NCI-H1694 (cell line): Measurements from ENCODE around the gene GRIK5.

Experiments used
- DNase-seq: peaks from one replicate; lab custom pipeline; 2025; lab: John Stamatoyannopoulos, UW

The GRIK5 gene

GRCh38 chr19:42095814-42096230 lies 25.8 kb upstream of the GRIK5 start:
- DNase-seq = no peak

GRCh38 chr19:42095142-42095813 lies 25.3 kb upstream of the GRIK5 start:
- DNase-seq = no peak

GRCh38 chr19:42093926-42094325 lies 23.9 kb upstream of the GRIK5 start:
- no peak for DNase-seq

GRCh38 chr19:42093505-42093904 lies 23.5 kb upstream of the GRIK5 start:
- no peak for DNase-seq

- DNase-seq = peak; percentile 65
Measured at GRCh38 chr19:42092350-42092749, 22.3 kb upstream of the GRIK5 start.

GRCh38 chr19:42091742-42092141 lies 21.7 kb upstream of the GRIK5 start:
- peak; percentile 21 for DNase-seq

GRCh38 chr19:42091300-42091699 lies 21.3 kb upstream of the GRIK5 start:
- DNase-seq = no peak

GRCh38 chr19:42090672-42091071 lies 20.7 kb upstream of the GRIK5 start:
- peak; percentile 21 for DNase-seq

- no peak for DNase-seq
Measured at GRCh38 chr19:42089772-42090171, 19.8 kb upstream of the GRIK5 start.

GRCh38 chr19:42089191-42089750 lies 19.3 kb upstream of the GRIK5 start:
- no peak for DNase-seq

- no peak for DNase-seq
Measured at GRCh38 chr19:42088471-42089190, 18.6 kb upstream of the GRIK5 start.

GRCh38 chr19:42086770-42087550 lies 17.0 kb upstream of the GRIK5 start:
- DNase-seq = no peak

- DNase-seq = no peak
Measured at GRCh38 chr19:42086188-42086736, 16.3 kb upstream of the GRIK5 start.

GRCh38 chr19:42083537-42083936 lies 13.5 kb upstream of the GRIK5 start:
- no peak for DNase-seq

- DNase-seq = peak; percentile 31
Measured at GRCh38 chr19:42081584-42082203, 11.7 kb upstream of the GRIK5 start.

GRCh38 chr19:42080764-42081375 lies 10.9 kb upstream of the GRIK5 start:
- no peak for DNase-seq

GRCh38 chr19:42079886-42080763 lies 10.1 kb upstream of the GRIK5 start:
- DNase-seq = no peak

- no peak for DNase-seq
Measured at GRCh38 chr19:42079276-42079669, 9.3 kb upstream of the GRIK5 start.

GRCh38 chr19:42078538-42079275 lies 8.7 kb upstream of the GRIK5 start:
- no peak for DNase-seq

GRCh38 chr19:42078058-42078457 lies 8.1 kb upstream of the GRIK5 start:
- DNase-seq = no peak
